Measurements from ENCODE around the gene CLSTN2.

The CLSTN2 gene

GRCh38 chr3:139944256-139944910, 9.4 kb downstream of the CLSTN2 start:
- DNase-seq, result no peak

DNA sequence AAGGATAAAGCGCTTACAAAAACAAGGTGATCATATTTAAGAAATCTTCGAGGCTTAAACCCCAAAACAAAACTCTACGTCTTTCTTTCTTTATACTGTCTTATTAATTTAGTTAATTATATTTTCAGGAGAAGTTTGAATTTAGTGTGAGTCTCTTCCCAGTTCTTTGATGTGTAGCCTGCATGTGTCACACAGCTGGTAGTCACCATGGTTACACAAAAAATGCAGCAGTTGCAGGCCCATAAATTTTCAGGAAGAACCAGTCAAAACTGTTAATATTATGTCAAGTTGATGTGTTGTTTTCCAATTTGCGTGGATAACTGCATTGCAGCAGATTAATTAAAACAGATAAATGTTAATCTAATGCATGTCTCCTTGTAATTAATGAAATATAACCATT, 10.4 kb downstream of the CLSTN2 start:
- DNase-seq, result no peak

- DNase-seq, result no peak
Measured at GRCh38 chr3:139945942-139946341, 11.0 kb downstream of the CLSTN2 start.

DNA sequence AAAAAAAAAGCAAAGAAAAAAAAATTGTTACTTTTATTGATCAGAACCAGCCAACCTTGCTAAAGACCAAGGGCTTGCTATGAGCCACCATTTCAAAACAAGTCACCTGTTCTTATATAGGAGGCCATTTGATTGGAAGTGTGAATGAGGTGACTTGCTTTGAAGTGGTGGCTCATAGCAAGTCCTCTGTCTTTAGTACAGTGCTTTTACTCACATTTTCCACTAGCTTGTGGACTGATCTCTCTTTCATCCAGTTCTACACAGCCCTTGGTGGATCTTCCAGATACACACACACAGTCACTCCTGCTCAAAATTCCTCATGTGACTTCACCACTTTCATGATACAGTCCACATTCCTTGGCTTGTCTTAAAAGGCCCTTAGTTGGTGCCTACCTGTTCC, 13.5 kb downstream of the CLSTN2 start:
- DNase-seq, result no peak

GRCh38 chr3:139948898-139949297, 13.9 kb downstream of the CLSTN2 start:
- DNase-seq, result no peak

GRCh38 chr3:139953131-139953910, 18.3 kb downstream of the CLSTN2 start:
- no peak for DNase-seq

GRCh38 chr3:139954146-139954860, 19.3 kb downstream of the CLSTN2 start:
- no peak for DNase-seq

DNA sequence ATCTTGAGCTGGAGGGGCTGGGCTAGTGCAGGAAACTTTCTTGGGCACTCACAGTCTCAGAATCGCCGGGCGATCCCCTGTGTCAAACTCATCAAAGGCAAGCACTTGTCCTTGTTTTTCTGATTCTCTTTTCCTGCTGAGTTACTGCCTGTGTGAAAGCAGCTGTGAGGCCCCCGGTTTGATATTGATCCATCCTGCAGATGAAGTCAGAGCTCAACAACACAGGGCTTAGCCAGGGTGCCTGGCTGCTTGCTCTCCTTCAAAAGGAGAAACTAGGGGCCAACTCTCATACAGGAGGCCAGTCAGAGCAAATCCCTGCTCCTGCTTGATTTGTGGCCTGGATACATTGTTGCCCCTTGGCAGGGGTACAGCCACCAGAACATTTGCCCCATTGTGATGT, 22.9 kb downstream of the CLSTN2 start:
- no peak for DNase-seq

GRCh38 chr3:139969386-139969785, 34.4 kb downstream of the CLSTN2 start:
- no peak for DNase-seq

- no peak for DNase-seq
Measured at GRCh38 chr3:139970526-139970925, 35.5 kb downstream of the CLSTN2 start.

DNA sequence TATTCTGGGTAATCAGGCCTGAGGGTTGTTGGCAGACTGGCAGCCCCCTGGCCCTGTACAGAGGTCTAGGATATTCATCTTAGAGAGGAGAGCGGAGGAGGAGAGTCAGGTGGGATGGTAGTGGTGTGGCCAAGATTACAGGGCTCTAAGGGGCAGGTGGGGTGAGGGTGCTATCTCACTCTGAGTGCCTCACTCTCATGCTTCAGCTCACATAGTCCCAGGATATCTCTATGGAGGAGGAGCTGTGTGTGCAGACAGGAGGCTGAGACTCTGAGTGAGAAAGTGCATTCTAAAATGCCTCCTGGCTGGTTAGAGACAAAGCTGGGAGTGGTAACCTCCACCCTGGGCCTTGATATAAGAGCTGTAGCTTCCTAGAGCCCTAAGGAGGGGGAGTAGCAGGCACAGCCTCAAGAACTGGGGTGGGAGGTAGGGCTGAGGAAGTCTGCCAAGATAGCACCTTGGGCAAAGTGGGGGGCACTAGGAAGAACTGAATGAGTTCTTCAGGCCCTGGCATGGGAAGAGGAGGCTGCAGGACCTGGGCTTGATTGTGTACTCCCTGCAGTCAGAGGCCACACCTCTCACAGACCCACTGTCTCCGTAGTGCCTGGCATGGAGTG, 39.9 kb downstream of the CLSTN2 start:
- no peak for DNase-seq

- DNase-seq, result no peak
Measured at GRCh38 chr3:139975594-139976365, 40.8 kb downstream of the CLSTN2 start.

DNA sequence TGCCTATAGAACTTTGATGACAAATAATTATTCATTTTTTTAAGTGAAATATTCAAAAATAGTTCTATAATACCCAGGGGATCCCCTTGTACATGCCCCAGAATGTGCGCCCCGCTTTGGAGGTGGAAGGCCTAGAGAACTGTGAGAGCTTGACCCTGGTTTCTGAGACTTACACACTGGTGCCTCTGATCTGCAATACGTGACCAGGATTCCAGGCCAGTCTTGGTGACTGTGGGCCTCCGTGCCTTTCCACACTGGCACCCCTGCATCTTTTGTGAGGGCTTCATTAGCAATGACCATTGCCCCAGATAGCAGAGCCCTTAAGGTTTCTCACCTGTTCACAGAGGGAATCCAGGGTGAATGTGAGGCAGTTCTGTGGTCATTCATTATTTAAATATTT, 44.0 kb downstream of the CLSTN2 start:
- DNase-seq, result no peak

DNA sequence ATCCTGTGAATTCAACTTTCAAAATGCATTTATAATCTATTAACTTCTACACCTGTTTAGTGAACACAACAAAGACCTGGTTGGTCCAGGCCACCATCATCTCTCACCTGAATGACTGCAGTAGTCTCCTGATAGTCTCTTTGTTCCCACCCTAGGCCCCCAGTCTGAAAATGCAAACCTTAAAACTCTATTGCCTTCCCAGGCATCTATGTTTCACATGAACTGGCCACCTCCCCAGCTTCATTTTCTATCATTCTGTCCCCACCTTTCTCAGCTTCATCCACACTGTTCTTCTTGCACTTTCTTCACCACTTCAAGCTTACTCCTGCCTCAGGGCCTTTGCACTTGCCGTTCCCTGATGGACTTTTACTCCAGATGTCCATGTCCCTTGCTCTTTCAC, 45.0 kb downstream of the CLSTN2 start:
- no peak for DNase-seq

DNA sequence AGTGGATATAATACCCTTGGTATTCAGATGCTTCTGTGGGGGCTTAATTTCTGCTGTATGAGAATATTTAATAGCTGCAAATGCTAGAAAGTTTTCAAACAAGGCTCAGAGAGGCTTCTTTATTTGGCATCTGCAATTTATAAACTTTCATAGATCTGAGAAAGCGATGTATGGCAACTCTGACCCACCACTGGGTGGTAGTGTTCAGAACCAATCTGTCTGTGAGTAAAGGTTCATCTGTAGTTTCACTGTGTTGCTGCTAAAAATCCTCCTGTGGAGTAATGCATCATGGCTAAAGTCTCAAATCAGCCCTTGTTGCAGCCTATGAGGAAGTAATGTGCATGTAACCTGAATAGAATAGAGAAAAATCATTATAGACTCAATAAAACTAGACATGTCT, 47.4 kb downstream of the CLSTN2 start:
- peak; percentile 52 for DNase-seq

GRCh38 chr3:139985576-139985975, 50.6 kb downstream of the CLSTN2 start:
- no peak for DNase-seq

DNA sequence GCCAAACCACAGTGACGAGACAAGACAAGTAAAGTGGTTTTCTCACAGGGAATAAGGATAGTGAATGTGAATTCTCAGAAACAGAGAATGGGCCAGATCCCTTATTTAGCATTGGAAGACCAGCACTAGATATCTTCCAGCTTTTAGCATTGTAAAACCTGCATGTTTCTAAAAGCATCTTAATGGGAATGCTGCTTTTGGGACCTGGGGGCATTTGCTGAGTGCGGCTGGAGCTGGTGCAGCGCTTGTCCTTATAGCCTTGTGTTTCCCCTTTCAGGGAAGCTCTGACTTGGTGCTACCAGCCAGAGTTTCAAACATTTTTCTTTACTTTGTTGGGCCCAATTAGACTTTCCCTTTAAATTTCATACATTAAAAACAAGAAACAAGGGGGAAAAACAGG, 52.9 kb downstream of the CLSTN2 start:
- no peak for DNase-seq

GRCh38 chr3:139988472-139989156, 53.6 kb downstream of the CLSTN2 start:
- no peak for DNase-seq

DNA sequence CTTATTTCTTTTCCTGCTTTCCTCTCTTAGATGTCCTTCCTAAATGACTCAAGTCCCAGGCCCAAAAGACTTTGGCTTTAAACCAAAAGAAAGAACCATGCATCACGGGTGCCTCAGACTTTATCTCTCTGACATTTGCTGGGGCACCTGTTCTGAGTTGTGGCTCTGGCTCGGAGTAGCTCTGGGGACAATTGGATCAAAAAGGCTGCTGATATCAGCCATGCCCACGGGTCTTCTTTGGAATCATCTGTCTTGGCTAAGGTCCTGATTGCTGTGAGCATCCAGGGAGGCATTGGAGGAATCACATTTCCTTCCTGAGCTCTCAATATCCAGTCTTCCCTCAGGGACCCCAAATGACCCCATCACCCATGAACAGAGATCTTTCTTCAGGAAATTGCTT, 59.9 kb downstream of the CLSTN2 start:
- DNase-seq, result no peak

DNA sequence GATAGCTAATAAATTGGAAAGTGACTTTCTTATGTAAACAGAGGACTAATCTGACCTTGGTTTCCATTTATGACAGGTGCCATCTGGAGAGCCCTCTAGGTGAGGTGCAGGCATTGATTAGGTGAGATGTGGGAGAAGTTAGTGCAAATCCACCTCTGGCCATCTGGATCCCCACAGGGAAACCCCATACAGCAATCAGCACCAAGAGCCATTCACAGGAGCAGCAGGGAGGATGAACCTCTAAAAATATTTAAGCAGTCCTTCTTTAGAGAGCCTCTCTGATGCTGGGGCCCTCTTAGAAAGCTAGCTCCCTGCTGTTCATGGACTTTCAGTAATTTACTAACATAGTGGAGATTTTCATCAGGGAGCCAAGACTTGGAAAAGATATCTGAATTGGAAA, 69.3 kb downstream of the CLSTN2 start:
- no peak for DNase-seq

DNA sequence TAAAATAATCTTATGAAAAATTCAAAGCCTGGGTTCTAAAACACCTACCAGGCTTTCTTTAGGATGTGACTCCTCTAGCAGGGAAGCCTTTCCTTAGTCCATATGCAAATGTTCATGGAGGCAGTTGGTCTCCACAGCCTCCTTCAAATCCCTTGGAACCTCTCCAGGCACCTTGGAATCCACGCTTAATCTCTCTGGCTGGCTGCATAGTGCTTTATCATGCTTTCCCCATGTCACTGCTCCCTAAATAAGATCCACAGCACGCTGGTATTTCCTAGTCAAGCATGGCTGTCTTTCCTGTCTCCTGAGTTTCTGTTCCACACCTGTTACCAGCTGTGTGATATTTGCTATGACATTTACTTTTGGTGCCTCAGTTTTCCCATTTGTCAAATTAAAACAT, 71.3 kb downstream of the CLSTN2 start:
- DNase-seq, result no peak

DNA sequence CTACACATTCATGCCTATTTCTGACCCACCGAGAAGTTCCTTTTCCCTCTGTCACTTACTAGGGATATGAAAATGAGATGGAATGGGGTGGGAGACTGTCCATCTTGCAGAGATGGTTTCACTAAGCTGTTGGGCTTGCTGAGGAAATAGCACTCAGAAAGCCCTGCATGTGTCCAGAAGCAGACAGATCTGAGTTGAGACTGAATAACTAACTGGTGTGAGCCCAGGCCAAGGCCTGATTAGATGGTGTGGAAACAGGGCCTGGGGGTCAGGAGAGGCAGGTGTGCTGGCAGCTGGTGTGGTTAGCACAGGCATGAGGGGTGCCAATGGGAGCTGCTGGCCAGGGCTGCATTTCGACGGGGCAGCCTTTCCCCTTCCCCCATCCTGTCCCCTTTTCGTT, 72.1 kb downstream of the CLSTN2 start:
- no peak for DNase-seq

Data from COR-L47 (cell line).